HEK293 (cell line): ENCODE data around the gene ZBTB20.
A peak's percentile ranks its signal among the peaks of the same experiment; 100 is the strongest.
"Not testable (repeated sequence)": the region's sequence is repeated elsewhere in the genome, so short reads cannot be mapped to it uniquely, and the experiment has no call there.

Experiments used
- CTCF ChIA-PET: fragments of 350-600 bp; formaldehyde crosslinking; extraction: SDS; loops from one replicate; lab custom pipeline; 2021; ENCODE audit warnings: antibody characterized with exemption; lab: Yijun Ruan, JAX
- POLR2A ChIA-PET: fragments of 300-600 bp; formaldehyde crosslinking; extraction: SDS; loops from one replicate; lab custom pipeline; 2020; ENCODE audit warnings: antibody characterized with exemption, inconsistent platforms; lab: Yijun Ruan, JAX
- H3K27ac ChIP-seq: fragments of 200-500 bp; sonication (Bioruptor generic); 2 replicates; pipeline ENCODE4 v1.5.1; 2014; ENCODE audit warnings: low read depth, low read length, control low read depth, inconsistent platforms; ENCODE audit errors: extremely low read depth
- H3K36me3 ChIP-seq, 2 experiments: fragments of 200-500 bp in 1 of 2; sonication (Bioruptor generic) in 1 of 2; 1 replicate in 1 of 2; 2 replicates in 1 of 2; pipeline ENCODE4 v1.5.1; 2014 to 2017; ENCODE audit warnings: inconsistent platforms in 2 of 2, low read length in 2 of 2; ENCODE audit not compliant: control insufficient read depth in 2 of 2, insufficient read depth in 1 of 2
- H3K4me1 ChIP-seq: fragments of 200-500 bp; sonication (Bioruptor generic); 2 replicates; pipeline ENCODE4 v1.5.1; 2014; ENCODE audit warnings: mild to moderate bottlenecking, low read length, inconsistent platforms; ENCODE audit not compliant: control insufficient read depth, insufficient read depth
- H3K4me3 ChIP-seq: 2 replicates; pipeline ENCODE4 v1.5.1; 2011; ENCODE audit warnings: low read depth, mild to moderate bottlenecking, control low read depth, low read length, moderate library complexity
- H3K9me3 ChIP-seq: fragments of 200-500 bp; sonication (Bioruptor generic); 2 replicates; pipeline ENCODE4 v1.5.1; 2014; ENCODE audit warnings: low read depth, low read length, inconsistent platforms; ENCODE audit not compliant: control insufficient read depth, insufficient read depth
- GFI1B ChIP-seq: fragments of 450-650 bp; formaldehyde crosslinking; IDR thresholded peaks from 2 replicates; pipeline ENCODE4 v1.5.1; 2016; ENCODE audit warnings: missing biosample characterization, missing genetic modification characterization
- GLIS1 ChIP-seq: fragments of 450-650 bp; formaldehyde crosslinking; IDR thresholded peaks from 2 replicates; pipeline ENCODE4 v1.5.1; 2016; ENCODE audit warnings: missing biosample characterization, missing genetic modification characterization
- KLF1 ChIP-seq: fragments of 450-650 bp; formaldehyde crosslinking; IDR thresholded peaks from 2 replicates; pipeline ENCODE4 v1.5.1; 2016; ENCODE audit warnings: missing biosample characterization, missing genetic modification characterization
- REPIN1 ChIP-seq: fragments of 450-650 bp; formaldehyde crosslinking; IDR thresholded peaks from 2 replicates; pipeline ENCODE4 v1.5.1; 2017; ENCODE audit warnings: missing biosample characterization, missing genetic modification characterization, low read depth
- ZBTB1 ChIP-seq: fragments of 450-650 bp; formaldehyde crosslinking; IDR thresholded peaks from 2 replicates; pipeline ENCODE4 v1.5.1; 2016; ENCODE audit warnings: missing biosample characterization, missing genetic modification characterization
- ZBTB20 ChIP-seq: fragments of 450-650 bp; formaldehyde crosslinking; IDR thresholded peaks from 2 replicates; pipeline ENCODE4 v1.5.1; 2016; ENCODE audit warnings: missing biosample characterization, missing genetic modification characterization
- ZBTB48 ChIP-seq: fragments of 450-650 bp; formaldehyde crosslinking; IDR thresholded peaks from 2 replicates; pipeline ENCODE4 v1.5.1; 2016; ENCODE audit warnings: missing biosample characterization, missing genetic modification characterization
- ZNF133 ChIP-seq: fragments of 450-650 bp; formaldehyde crosslinking; IDR thresholded peaks from 2 replicates; pipeline ENCODE4 v1.5.1; 2016; ENCODE audit warnings: missing biosample characterization, missing genetic modification characterization
- ZNF146 ChIP-seq: fragments of 450-650 bp; formaldehyde crosslinking; IDR thresholded peaks from 2 replicates; pipeline ENCODE4 v1.5.1; 2016; ENCODE audit warnings: missing biosample characterization, missing genetic modification characterization
- ZNF211 ChIP-seq: fragments of 450-650 bp; formaldehyde crosslinking; IDR thresholded peaks from 2 replicates; pipeline ENCODE4 v1.5.1; 2016; ENCODE audit warnings: low read depth, missing biosample characterization, missing genetic modification characterization
- ZNF23 ChIP-seq: fragments of 450-650 bp; formaldehyde crosslinking; IDR thresholded peaks from 2 replicates; pipeline ENCODE4 v1.5.1; 2016; ENCODE audit warnings: missing biosample characterization, missing genetic modification characterization, borderline replicate concordance
- ZNF350 ChIP-seq: fragments of 450-650 bp; formaldehyde crosslinking; IDR thresholded peaks from 2 replicates; pipeline ENCODE4 v1.5.0; 2017; ENCODE audit warnings: missing biosample characterization, mild to moderate bottlenecking, missing genetic modification characterization
- ZNF514 ChIP-seq: fragments of 450-650 bp; formaldehyde crosslinking; IDR thresholded peaks from 2 replicates; pipeline ENCODE4 v1.5.1; 2016; ENCODE audit warnings: missing biosample characterization, missing genetic modification characterization
- ZNF521 ChIP-seq: fragments of 450-650 bp; formaldehyde crosslinking; IDR thresholded peaks from 2 replicates; pipeline ENCODE4 v1.5.1; 2017; ENCODE audit warnings: missing biosample characterization, mild to moderate bottlenecking, missing genetic modification characterization
- TF ChIP-seq, protein P1 (sequence below): fragments of 450-650 bp; formaldehyde crosslinking; IDR thresholded peaks from 2 replicates; pipeline ENCODE4 v1.5.1; 2016; ENCODE audit warnings: missing biosample characterization, missing genetic modification characterization
- TF ChIP-seq, protein P2 (sequence below): fragments of 450-650 bp; formaldehyde crosslinking; IDR thresholded peaks from 2 replicates; pipeline ENCODE4 v1.5.1; 2017; ENCODE audit warnings: missing biosample characterization, missing genetic modification characterization
- TF ChIP-seq, protein P3 (sequence below): IDR thresholded peaks from 2 replicates; pipeline ENCODE4 v1.6.1; 2011; ENCODE audit warnings: mild to moderate bottlenecking, low read depth, low read length, borderline replicate concordance

ZBTB20 gene

DNA sequence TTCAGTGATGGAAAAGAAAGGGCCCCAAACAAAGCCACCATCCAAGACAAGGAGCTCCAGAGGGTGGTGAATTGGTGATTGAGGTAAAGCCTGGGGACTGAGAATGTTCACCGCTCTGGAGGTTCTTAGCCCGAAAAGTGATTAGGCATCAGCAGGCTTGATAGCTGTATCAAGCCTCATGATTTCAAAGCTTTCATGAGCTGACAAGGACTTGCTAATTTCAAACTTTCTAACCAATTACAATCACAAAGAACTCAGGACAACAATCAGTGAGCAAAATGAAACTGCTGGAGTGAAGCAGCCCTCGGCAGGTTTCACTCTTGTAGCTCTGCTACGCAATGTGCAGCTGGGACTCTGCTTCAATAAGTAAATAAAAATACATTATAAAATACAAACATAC lies 461.9 kb downstream of the ZBTB20 start:
- Histone ChIP-seq H3K4me1 (no peaks in the 10 kb centered on the region), H3K4me3 (no peak overlapping the region), H3K36me3 (no peaks in the 10 kb centered on the region), H3K9me3 (no peaks in the 10 kb centered on the region), H3K27ac (no peak overlapping the region)
- ChIA-PET POLR2A (no interaction called here), CTCF (no interaction called here)
- TF ChIP-seq GFI1B (tag by site-specific recombination) (no peak), ZNF350 (tag by site-specific recombination) (no peak), ZNF23 (tag by site-specific recombination) (no peak), ZNF146 (tag by site-specific recombination) (no peak), KLF1 (no peak)
- TF ChIP-seq, protein P1, sequence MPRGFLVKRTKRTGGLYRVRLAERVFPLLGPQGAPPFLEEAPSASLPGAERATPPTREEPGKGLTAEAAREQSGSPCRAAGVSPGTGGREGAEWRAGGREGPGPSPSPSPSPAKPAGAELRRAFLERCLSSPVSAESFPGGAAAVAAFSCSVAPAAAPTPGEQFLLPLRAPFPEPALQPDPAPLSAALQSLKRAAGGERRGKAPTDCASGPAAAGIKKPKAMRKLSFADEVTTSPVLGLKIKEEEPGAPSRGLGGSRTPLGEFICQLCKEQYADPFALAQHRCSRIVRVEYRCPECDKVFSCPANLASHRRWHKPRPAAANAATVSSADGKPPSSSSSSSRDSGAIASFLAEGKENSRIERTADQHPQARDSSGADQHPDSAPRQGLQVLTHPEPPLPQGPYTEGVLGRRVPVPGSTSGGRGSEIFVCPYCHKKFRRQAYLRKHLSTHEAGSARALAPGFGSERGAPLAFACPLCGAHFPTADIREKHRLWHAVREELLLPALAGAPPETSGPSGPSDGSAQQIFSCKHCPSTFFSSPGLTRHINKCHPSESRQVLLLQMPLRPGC (tag by site-specific recombination) = no peak

DNA sequence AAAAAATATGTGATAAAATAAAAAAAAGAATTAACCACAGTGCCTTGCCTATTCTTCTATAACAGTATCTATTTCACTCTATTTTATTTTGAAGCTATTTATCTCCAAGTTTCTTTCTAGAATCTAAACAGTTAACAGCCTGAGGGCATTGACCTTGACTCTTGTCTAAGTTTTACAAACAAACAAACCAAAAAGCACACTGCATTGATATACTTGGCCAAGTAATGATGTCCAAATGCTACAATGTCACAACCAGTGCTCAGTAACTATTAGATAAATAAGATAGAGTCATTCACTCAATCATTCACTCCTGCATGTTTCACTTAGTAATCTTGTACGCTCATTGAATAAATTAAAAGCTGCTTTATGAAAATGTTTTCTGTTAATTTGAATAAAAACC lies 466.8 kb downstream of the ZBTB20 start:
- H3K36me3 ChIP-seq = no peaks in the 10 kb centered on the region
- H3K4me1 ChIP-seq = no peaks in the 10 kb centered on the region
- TF ChIP-seq ZNF514 (tag by site-specific recombination) (no peak), ZBTB20 (tag by site-specific recombination) (no peak), GLIS1 (tag by site-specific recombination) (no peak), ZNF521 (tag by site-specific recombination) (no peak)
- TF ChIP-seq, protein P2, sequence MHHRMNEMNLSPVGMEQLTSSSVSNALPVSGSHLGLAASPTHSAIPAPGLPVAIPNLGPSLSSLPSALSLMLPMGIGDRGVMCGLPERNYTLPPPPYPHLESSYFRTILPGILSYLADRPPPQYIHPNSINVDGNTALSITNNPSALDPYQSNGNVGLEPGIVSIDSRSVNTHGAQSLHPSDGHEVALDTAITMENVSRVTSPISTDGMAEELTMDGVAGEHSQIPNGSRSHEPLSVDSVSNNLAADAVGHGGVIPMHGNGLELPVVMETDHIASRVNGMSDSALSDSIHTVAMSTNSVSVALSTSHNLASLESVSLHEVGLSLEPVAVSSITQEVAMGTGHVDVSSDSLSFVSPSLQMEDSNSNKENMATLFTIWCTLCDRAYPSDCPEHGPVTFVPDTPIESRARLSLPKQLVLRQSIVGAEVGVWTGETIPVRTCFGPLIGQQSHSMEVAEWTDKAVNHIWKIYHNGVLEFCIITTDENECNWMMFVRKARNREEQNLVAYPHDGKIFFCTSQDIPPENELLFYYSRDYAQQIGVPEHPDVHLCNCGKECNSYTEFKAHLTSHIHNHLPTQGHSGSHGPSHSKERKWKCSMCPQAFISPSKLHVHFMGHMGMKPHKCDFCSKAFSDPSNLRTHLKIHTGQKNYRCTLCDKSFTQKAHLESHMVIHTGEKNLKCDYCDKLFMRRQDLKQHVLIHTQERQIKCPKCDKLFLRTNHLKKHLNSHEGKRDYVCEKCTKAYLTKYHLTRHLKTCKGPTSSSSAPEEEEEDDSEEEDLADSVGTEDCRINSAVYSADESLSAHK (tag by site-specific recombination) = no peak
- TF ChIP-seq, all 188 proteins: peak for 0
- no peak overlapping the region for H3K4me3 ChIP-seq
- CTCF ChIA-PET = interaction anchor here (0.7 kb wide), 1 partner anchor 43 kb away, joined by 5 read pairs; no protein-coding TSS in a partner anchor
- POLR2A ChIA-PET = interaction anchor here (0.7 kb wide), 1 partner anchor 11 kb away, joined by 3 read pairs; no protein-coding TSS in a partner anchor
- H3K9me3 ChIP-seq = no peaks in the 10 kb centered on the region
- H3K27ac ChIP-seq = no peak overlapping the region

DNA sequence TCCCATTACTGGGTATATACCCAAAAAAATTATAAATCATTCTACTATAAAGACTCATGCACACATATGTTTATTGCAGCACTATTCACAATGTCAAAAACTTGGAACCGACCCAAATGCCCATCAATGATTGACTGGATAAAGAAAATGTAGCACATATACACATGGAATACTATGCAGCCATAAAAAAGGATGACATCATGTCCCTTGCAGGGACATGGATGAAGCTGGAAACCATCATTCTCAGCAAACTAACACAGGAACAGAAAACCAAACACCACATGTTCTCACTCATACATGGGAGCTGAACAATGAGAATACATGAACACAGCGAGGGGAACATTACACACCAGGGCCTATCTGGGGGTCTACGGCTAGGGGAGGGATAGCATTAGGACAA lies 467.3 kb downstream of the ZBTB20 start:
- CTCF ChIA-PET, H3K4me3 ChIP-seq, H3K4me1 ChIP-seq, H3K36me3 ChIP-seq, H3K27ac ChIP-seq, H3K9me3 ChIP-seq, POLR2A ChIA-PET: not testable (repeated sequence)
- TF ChIP-seq ZNF146 (tag by site-specific recombination) = peak; percentile 53; the same call in 1 of the 2 replicates

DNA sequence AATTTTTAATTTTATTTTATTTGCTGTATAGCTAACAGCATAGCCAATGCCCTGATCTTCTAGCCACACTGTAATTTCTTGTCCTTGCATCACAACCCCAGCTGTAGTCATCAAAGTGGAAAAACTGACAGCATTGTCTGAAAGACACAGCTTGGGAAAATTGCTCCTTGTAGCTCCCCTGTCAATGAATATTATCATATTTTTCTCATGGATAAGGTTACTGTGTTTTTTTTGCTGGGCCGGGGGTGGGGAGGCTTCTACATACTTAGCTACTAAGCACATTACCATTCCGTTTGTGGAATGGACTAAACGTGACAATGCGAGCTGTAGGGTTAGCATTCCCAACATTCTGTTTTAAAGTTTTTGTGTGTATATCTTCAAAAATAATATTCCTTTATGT lies 472.0 kb downstream of the ZBTB20 start:
- Histone ChIP-seq H3K4me1 (no peaks in the 10 kb centered on the region), H3K9me3 (no peaks in the 10 kb centered on the region), H3K27ac (no peak overlapping the region), H3K4me3 (no peak overlapping the region), H3K36me3 (no peaks in the 10 kb centered on the region)
- ChIA-PET POLR2A (no interaction called here), CTCF (no interaction called here)
- no peak for TF ChIP-seq ZNF133 (tag by site-specific recombination)
- TF ChIP-seq ZNF521 (tag by site-specific recombination) = no peak
- TF ChIP-seq ZBTB48 (tag by site-specific recombination) = no peak
- no peak for TF ChIP-seq REPIN1 (tag by site-specific recombination)
- TF ChIP-seq, protein P3, sequence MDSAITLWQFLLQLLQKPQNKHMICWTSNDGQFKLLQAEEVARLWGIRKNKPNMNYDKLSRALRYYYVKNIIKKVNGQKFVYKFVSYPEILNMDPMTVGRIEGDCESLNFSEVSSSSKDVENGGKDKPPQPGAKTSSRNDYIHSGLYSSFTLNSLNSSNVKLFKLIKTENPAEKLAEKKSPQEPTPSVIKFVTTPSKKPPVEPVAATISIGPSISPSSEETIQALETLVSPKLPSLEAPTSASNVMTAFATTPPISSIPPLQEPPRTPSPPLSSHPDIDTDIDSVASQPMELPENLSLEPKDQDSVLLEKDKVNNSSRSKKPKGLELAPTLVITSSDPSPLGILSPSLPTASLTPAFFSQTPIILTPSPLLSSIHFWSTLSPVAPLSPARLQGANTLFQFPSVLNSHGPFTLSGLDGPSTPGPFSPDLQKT = no peak
- no peak for TF ChIP-seq ZBTB1 (tag by site-specific recombination)
- TF ChIP-seq ZNF211 (tag by site-specific recombination) = no peak
